IMR-90 (cell line): ENCODE data around the gene GSG1L. TPM values are rescaled to one million over a fixed set of nuclear protein-coding genes. Genes with fewer than 3 reads are reported as not detected.

ENCODE experiments used
- ATAC-seq: fragments of 200-7000 bp; cut with Tn5 transposase; 2 replicates; pipeline ENCODE4 v1.9.1; 2020; ENCODE audit warnings: low read depth, mild to moderate bottlenecking, moderate library complexity
- BruUV-seq: library from RNA; stranded (reverse); fragments of 400-500 nt; replicated peaks from 2 replicates; lab custom pipeline; 2021; lab: Mats Ljungman, UMichigan
- CTCF ChIA-PET: fragments of 300-600 bp; formaldehyde crosslinking; extraction: SDS; loops from one replicate; lab custom pipeline; 2021; ENCODE audit warnings: antibody characterized with exemption; lab: Yijun Ruan, JAX
- POLR2A ChIA-PET: fragments of 300-600 bp; sonication (Branson Sonifier 250); formaldehyde crosslinking; loops from one replicate; lab custom pipeline; 2022; ENCODE audit warnings: antibody characterized with exemption; ENCODE audit not compliant: unreplicated experiment; lab: Charles Lee
- DNase-seq: peaks from one replicate; pipeline ENCODE4 v3.0.0; 2013
- H2AFZ ChIP-seq: replicated peaks from 2 replicates; pipeline ENCODE3; 2013; ENCODE audit warnings: low read length, mild to moderate bottlenecking; ENCODE audit not compliant: poor library complexity
- H2AK5ac ChIP-seq: 2 replicates; pipeline ENCODE4 v1.6.1; 2013; ENCODE audit warnings: low read depth, low read length, inconsistent platforms
- H2AK9ac ChIP-seq: replicated peaks from 2 replicates; pipeline ENCODE3; 2013; ENCODE audit warnings: mild to moderate bottlenecking, low read depth, low read length, moderate library complexity; ENCODE audit not compliant: poor library complexity
- H2BK120ac ChIP-seq: 2 replicates; pipeline ENCODE4 v1.6.1; 2013; ENCODE audit warnings: low read depth, low read length, inconsistent platforms
- H2BK15ac ChIP-seq: 3 replicates; pipeline ENCODE4 v1.6.1; 2013; ENCODE audit warnings: low read depth, low read length, inconsistent platforms
- H2BK20ac ChIP-seq: 2 replicates; pipeline ENCODE4 v1.6.1; 2013; ENCODE audit warnings: low read depth, mild to moderate bottlenecking, inconsistent platforms, low read length, moderate library complexity
- H2BK5ac ChIP-seq: 2 replicates; pipeline ENCODE4 v1.6.1; 2013; ENCODE audit warnings: mild to moderate bottlenecking, low read depth, low read length, inconsistent platforms; ENCODE audit not compliant: poor library complexity, severe bottlenecking
- H3K14ac ChIP-seq: replicated peaks from 2 replicates; pipeline ENCODE4 v1.6.1; 2013; ENCODE audit warnings: low read depth, low read length, inconsistent platforms
- H3K18ac ChIP-seq: 2 replicates; pipeline ENCODE4 v1.6.1; 2013; ENCODE audit warnings: low read depth, low read length, control low read depth
- H3K23ac ChIP-seq: 2 replicates; pipeline ENCODE4 v1.6.1; 2013; ENCODE audit warnings: low read depth, low read length, inconsistent platforms
- H3K27ac ChIP-seq: 2 replicates; pipeline ENCODE4 v1.5.1; 2013; ENCODE audit warnings: mild to moderate bottlenecking, control low read depth, low read length; ENCODE audit not compliant: insufficient read depth
- H3K27me3 ChIP-seq: 2 replicates; pipeline ENCODE4 v1.6.1; 2013; ENCODE audit warnings: low read length; ENCODE audit not compliant: control insufficient read depth, insufficient read depth
- H3K36me3 ChIP-seq: 2 replicates; pipeline ENCODE4 v1.6.1; 2013; ENCODE audit warnings: low read length, mixed read lengths; ENCODE audit not compliant: control insufficient read depth, insufficient read depth
- H3K4ac ChIP-seq: 2 replicates; pipeline ENCODE4 v1.6.1; 2013; ENCODE audit warnings: low read depth, low read length, inconsistent platforms
- H3K4me1 ChIP-seq: 2 replicates; pipeline ENCODE4 v1.6.1; 2013; ENCODE audit warnings: low read length, mixed read lengths; ENCODE audit not compliant: control insufficient read depth, insufficient read depth
- H3K4me2 ChIP-seq: 2 replicates; pipeline ENCODE4 v1.6.1; 2013; ENCODE audit warnings: low read depth, mild to moderate bottlenecking, control low read depth, low read length, moderate library complexity
- H3K4me3 ChIP-seq: 2 replicates; pipeline ENCODE4 v1.5.1; 2013; ENCODE audit warnings: low read depth, mild to moderate bottlenecking, control low read depth, low read length, moderate library complexity; ENCODE audit not compliant: insufficient read depth
- H3K56ac ChIP-seq: 2 replicates; pipeline ENCODE4 v1.6.1; 2013; ENCODE audit warnings: low read length, inconsistent platforms; ENCODE audit not compliant: insufficient read depth; ENCODE audit errors: extremely low read depth
- H3K79me1 ChIP-seq, 2 experiments: 2 replicates each; pipeline ENCODE4 v1.6.1; 2013; ENCODE audit warnings: low read length in 2 of 2, inconsistent platforms in 1 of 2, low read depth in 1 of 2
- H3K9ac ChIP-seq: 2 replicates; pipeline ENCODE4 v1.6.1; 2013; ENCODE audit warnings: low read depth, low read length, control low read depth
- H3K9me1 ChIP-seq: 2 replicates; pipeline ENCODE4 v1.6.1; 2013; ENCODE audit warnings: low read length, inconsistent platforms; ENCODE audit not compliant: insufficient read depth
- H3K9me3 ChIP-seq: 2 replicates; pipeline ENCODE4 v1.6.1; 2013; ENCODE audit warnings: low read length; ENCODE audit not compliant: control insufficient read depth, insufficient read depth
- H4K20me1 ChIP-seq: 2 replicates; pipeline ENCODE4 v1.6.1; 2013; ENCODE audit warnings: low read length, inconsistent platforms; ENCODE audit not compliant: insufficient read depth
- H4K5ac ChIP-seq: 2 replicates; pipeline ENCODE4 v1.6.1; 2013; ENCODE audit warnings: mild to moderate bottlenecking, low read depth, low read length, control low read depth
- H4K8ac ChIP-seq, 2 experiments: 2 replicates each; pipeline ENCODE4 v1.6.1; 2013; ENCODE audit warnings: low read depth in 2 of 2, low read length in 2 of 2, control low read depth in 1 of 2, inconsistent platforms in 1 of 2
- H4K91ac ChIP-seq: 2 replicates; pipeline ENCODE4 v1.6.1; 2013; ENCODE audit warnings: low read depth, low read length, inconsistent platforms; ENCODE audit not compliant: insufficient read depth
- BHLHE40 ChIP-seq: fragments of 150-350 bp; IDR thresholded peaks from 2 replicates; pipeline ENCODE4 v1.6.1; 2016; ENCODE audit warnings: mild to moderate bottlenecking, low read depth, low read length
- CEBPB ChIP-seq: IDR thresholded peaks from 2 replicates; pipeline ENCODE4 v1.6.1; 2012; ENCODE audit warnings: low read depth, low read length, improper control_type of control experiment
- CHD1 ChIP-seq: IDR thresholded peaks from 2 replicates; pipeline ENCODE4 v1.6.1; 2012; ENCODE audit warnings: low read depth, low read length, improper control_type of control experiment
- CTCF ChIP-seq: conservative IDR thresholded peaks from 2 replicates; pipeline ENCODE4 v1.5.1; 2012; ENCODE audit warnings: mild to moderate bottlenecking, low read depth, low read length, improper control_type of control experiment
- ELK1 ChIP-seq: fragments of 150-350 bp; IDR thresholded peaks from 2 replicates; pipeline ENCODE4 v1.6.1; 2016; ENCODE audit warnings: low read depth, mild to moderate bottlenecking, low read length, moderate library complexity, borderline replicate concordance
- FOS ChIP-seq: fragments of 150-350 bp; IDR thresholded peaks from 2 replicates; pipeline ENCODE4 v1.6.1; 2016; ENCODE audit warnings: low read depth, low read length
- MAFK ChIP-seq: IDR thresholded peaks from 2 replicates; pipeline ENCODE4 v1.6.1; 2012; ENCODE audit warnings: low read depth, low read length, improper control_type of control experiment
- MAZ ChIP-seq: IDR thresholded peaks from 2 replicates; pipeline ENCODE4 v1.6.1; 2012; ENCODE audit warnings: low read depth, mild to moderate bottlenecking, low read length, improper control_type of control experiment, moderate library complexity, borderline replicate concordance
- MXI1 ChIP-seq: IDR thresholded peaks from 2 replicates; pipeline ENCODE4 v1.6.1; 2012; ENCODE audit warnings: low read depth, mild to moderate bottlenecking, low read length, moderate library complexity, borderline replicate concordance
- NFE2L2 ChIP-seq: fragments of 150-350 bp; IDR thresholded peaks from 2 replicates; pipeline ENCODE4 v1.6.1; 2016; ENCODE audit warnings: low read depth, mild to moderate bottlenecking, low read length
- POLR2A ChIP-seq: IDR thresholded peaks from 2 replicates; pipeline ENCODE4 v1.6.1; 2012; ENCODE audit warnings: mild to moderate bottlenecking, low read depth, low read length
- RAD21 ChIP-seq: IDR thresholded peaks from 2 replicates; pipeline ENCODE4 v1.6.1; 2012; ENCODE audit warnings: low read length, improper control_type of control experiment
- RCOR1 ChIP-seq: IDR thresholded peaks from 2 replicates; pipeline ENCODE4 v1.6.1; 2012; ENCODE audit warnings: mild to moderate bottlenecking, low read length, improper control_type of control experiment; ENCODE audit not compliant: insufficient replicate concordance
- RFX5 ChIP-seq: IDR thresholded peaks from 2 replicates; pipeline ENCODE4 v1.8.0; 2012; ENCODE audit warnings: low read depth, mild to moderate bottlenecking, low read length, moderate library complexity
- SMC3 ChIP-seq: fragments of 150-350 bp; IDR thresholded peaks from 2 replicates; pipeline ENCODE4 v1.6.1; 2016; ENCODE audit warnings: low read depth, mild to moderate bottlenecking, antibody characterized with exemption, low read length, moderate library complexity
- USF2 ChIP-seq: fragments of 150-350 bp; IDR thresholded peaks from 2 replicates; pipeline ENCODE4 v1.6.1; 2017; ENCODE audit warnings: mild to moderate bottlenecking, antibody characterized with exemption, low read length, low read depth
- WGBS, 2 experiments: methylation state at CpG; one replicate each; pipeline versions ENCODE4 v1.1.5 to v1.1.7; 2013; ENCODE audit warnings: missing lambda C conversion rate in 2 of 2; ENCODE audit not compliant: insufficient read length in 1 of 2; ENCODE audit errors: extremely low coverage in 2 of 2; 5-methylcytosine and 5-hydroxymethylcytosine counted together
- dilution Hi-C: fragments of 300-500 bp; cut with HindIII; formaldehyde crosslinking; loops from one replicate; pipeline ENCODE4 v1.14.3; 2018; ENCODE audit warnings: low sequenced_read_pairs; ENCODE audit not compliant: unreplicated experiment
- in situ Hi-C: fragments of 300-500 bp; cut with MboI; formaldehyde crosslinking; loops from 3 replicates; pipeline ENCODE4 v1.14.3; 2019; ENCODE audit warnings: low sequenced_read_pairs, inconsistent platforms, mixed read lengths
- intact Hi-C: fragments of 100-400 bp; cut with micrococcal nuclease; formaldehyde crosslinking; loops from 2 replicates; pipeline ENCODE4 v1.10.0; 2022
- polyA plus RNA-seq, 3 experiments: library from polyadenylated mRNA; depleted of rRNA; stranded (reverse); fragments of >200 nt; gene quantifications; 2 replicates each; pipeline ENCODE4 v1.2.3, GENCODE V29; 2012; ENCODE audit warnings: low replicate concordance in 1 of 3
- total RNA-seq: library from RNA; depleted of rRNA; stranded (reverse); fragments of >200 nt; gene quantifications from 2 replicates; pipeline ENCODE4 v1.2.3, GENCODE V29; 2012

GSG1L gene
- total and polyA plus RNA-seq, 2 of the 4 experiments (the other 2 are of a cell fraction): not detected

- no TSS peak for BruUV-seq
- no peak overlapping the region for H2AK9ac ChIP-seq
- no peak overlapping the region for H2BK15ac ChIP-seq
- no peak overlapping the region for H2BK20ac ChIP-seq
- H3K23ac ChIP-seq: no peak overlapping the region
- in situ Hi-C loops (no loop called here), intact Hi-C loops (loop anchor here (10.0 kb wide), 1 partner anchor 137 kb away; no protein-coding TSS in a partner anchor), dilution Hi-C loops (no loop called here)
- no peak overlapping the region for H3K14ac ChIP-seq
- peaks cover 3% of the 10 kb centered on the region; the same call in 1 of the 2 replicates for H3K9me1 ChIP-seq
- TF ChIP-seq RCOR1 (no peak), BHLHE40 (no peak), CHD1 (no peak), MAFK (no peak), MXI1 (no peak), RAD21 (no peak), CEBPB (no peak), SMC3 (no peak), USF2 (no peak), ELK1 (no peak), NFE2L2 (no peak), CTCF (no peak), FOS (no peak), RFX5 (no peak), POLR2A (no peak), MAZ (no peak)
- H4K20me1 ChIP-seq: no peaks in the 10 kb centered on the region
- H3K4me2 ChIP-seq: no peak overlapping the region
- H3K4me3 ChIP-seq: no peak overlapping the region
- WGBS, 2 experiments: 100% methylated on average over 2 of the region's 16 CpGs; no CpG with 5 or more reads in 1 of the 2 experiments
- H2BK120ac ChIP-seq: no peak overlapping the region
- no peaks in the 10 kb centered on the region for H3K9me3 ChIP-seq
- peaks cover 14% of the 10 kb centered on the region; the same call in 1 of the 2 replicates for H3K36me3 ChIP-seq
- H4K5ac ChIP-seq: no peak overlapping the region
- H2AFZ ChIP-seq: no peak overlapping the region
- no peak overlapping the region for H3K27ac ChIP-seq
- ChIA-PET CTCF (no interaction called here), POLR2A (no interaction called here)
- H4K8ac ChIP-seq: no peak overlapping the region
- DNase-seq (no peak), ATAC-seq (no peak)
- no peak overlapping the region for H2BK5ac ChIP-seq
- H3K79me1 ChIP-seq: no peaks in the 10 kb centered on the region
- H2AK5ac ChIP-seq: no peak overlapping the region; the same call in 1 of the 2 replicates
- no peaks in the 10 kb centered on the region for H3K27me3 ChIP-seq
- no peak overlapping the region for H3K56ac ChIP-seq
- H3K4me1 ChIP-seq: no peaks in the 10 kb centered on the region
- H4K91ac ChIP-seq: no peak overlapping the region
- no peak overlapping the region for H3K4ac ChIP-seq
- H3K18ac ChIP-seq: no peak overlapping the region
- H3K9ac ChIP-seq: no peak overlapping the region
Measured at GRCh38 chr16:27771201-27771910, 292.2 kb downstream of the GSG1L start.
